ENCODE data around the gene KIDINS220. TPM values are rescaled to one million over a fixed set of nuclear protein-coding genes. Genes with fewer than 3 reads are reported as not detected.

Gene KIDINS220
- total RNA-seq, 1 experiment from 2014 or later: 50.8 TPM

- peak within 1 kb of the TSS; percentile 56 for H3K4me3 ChIP-seq
- H3K4me1 ChIP-seq (replicated peaks): peaks cover 47% of the 10 kb centered on the region
- DNase-seq (ENCODE audit: low read depth in 1 of 2, low spot score in 2 of 2): peak; percentile 97 to 99
- no peaks in the 10 kb centered on the region for H3K27me3 ChIP-seq (replicated peaks)
- peak within 1 kb of the TSS; percentile 97 for H3K27ac ChIP-seq
- H3K9me3 ChIP-seq (replicated peaks): no peaks in the 10 kb centered on the region
- H3K36me3 ChIP-seq: peaks cover 33% of the 10 kb centered on the region
Observed at GRCh38 chr2:8681786-8682692, 155.4 kb downstream of the KIDINS220 start, which contains the start of gene ID2. Gene ID2, plus strand, starts transcription at chr2:8682056. Its CDS starts 110 bp downstream, at chr2:8682166.

GRCh38 chr2:8680822-8681760 lies 156.3 kb downstream of the KIDINS220 start:
- H3K4me3 ChIP-seq: peak overlapping the region; percentile 39
- peaks cover 33% of the 10 kb centered on the region for H3K36me3 ChIP-seq
- peak overlapping the region; percentile 97 for H3K27ac ChIP-seq
- no peaks in the 10 kb centered on the region for H3K27me3 ChIP-seq (replicated peaks)
- peaks cover 56% of the 10 kb centered on the region for H3K4me1 ChIP-seq (replicated peaks)
- H3K9me3 ChIP-seq (replicated peaks): no peaks in the 10 kb centered on the region; the same call in 1 of the 2 replicates
- DNase-seq (ENCODE audit: low read depth in 1 of 2, low spot score in 2 of 2): peak; percentile 73 to 89

GRCh38 chr2:8679827-8680731 lies 157.3 kb downstream of the KIDINS220 start:
- DNase-seq (ENCODE audit: low read depth in 1 of 2, low spot score in 2 of 2): peak in 1 of 2 experiments; percentile 60
- Histone ChIP-seq H3K27ac (peak overlapping the region; percentile 97), H3K27me3 (replicated peaks) (no peaks in the 10 kb centered on the region), H3K9me3 (replicated peaks) (no peaks in the 10 kb centered on the region; the same call in 1 of the 2 replicates), H3K4me3 (peak overlapping the region; percentile 52), H3K36me3 (peaks cover 27% of the 10 kb centered on the region), H3K4me1 (replicated peaks) (peaks cover 48% of the 10 kb centered on the region)

- peak overlapping the region; percentile 52 for H3K4me3 ChIP-seq
- peaks cover 43% of the 10 kb centered on the region for H3K4me1 ChIP-seq (replicated peaks)
- H3K9me3 ChIP-seq (replicated peaks): peaks cover 3% of the 10 kb centered on the region
- peak overlapping the region; percentile 97 for H3K27ac ChIP-seq
- peaks cover 22% of the 10 kb centered on the region for H3K36me3 ChIP-seq
- no peaks in the 10 kb centered on the region for H3K27me3 ChIP-seq (replicated peaks)
- DNase-seq (ENCODE audit: low read depth in 1 of 2, low spot score in 2 of 2): no peak
Observed at GRCh38 chr2:8679567-8679826, 157.9 kb downstream of the KIDINS220 start.

Other genes starting within 250 kb of the KIDINS220 start
- 161 and 209 TPM in 2 replicates for gene ID2, start 155.6 kb downstream of the KIDINS220 start, total RNA-seq (2014; rRNA removed; shearing (Covaris generic))
- gene MBOAT2, start 166.1 kb upstream of the KIDINS220 start, total RNA-seq (2014; rRNA removed; shearing (Covaris generic)): 36.4 and 76.5 TPM in 2 replicates